Stimulated activated naive B cell treated with anti-CD40 and anti-IgM and Interleukin-4, amounts not matched to agents 10 μg/mL and 1 μg/mL and 100 μg/mL, for 72 hours (primary cell): Measurements from ENCODE around the gene CHURC1.

Experiments used
- ATAC-seq, 2 donors: fragments of 150-1000 bp; cut with Tn5 transposase; replicated peaks; 2 replicates each; pipeline ENCODE4 v1.10.0; 2021; ENCODE audit warnings: moderate library complexity in 1 of 2
- DNase-seq: peaks from one replicate; pipeline ENCODE4 v3.0.0; 2021
- H3K27ac Mint-ChIP-seq: one replicate; pipeline ENCODE4 v1.8.0; 2022; ENCODE audit warnings: mild to moderate bottlenecking, mixed read lengths
- H3K27me3 Mint-ChIP-seq, 2 donors: one replicate each; pipeline ENCODE4 v1.8.0; 2022; ENCODE audit warnings: mixed read lengths in 2 of 2
- H3K36me3 Mint-ChIP-seq, 2 donors: one replicate each; pipeline ENCODE4 v1.8.0; 2022; ENCODE audit warnings: mixed read lengths in 2 of 2, mild to moderate bottlenecking in 1 of 2
- H3K4me1 Mint-ChIP-seq, 2 donors: one replicate each; pipeline ENCODE4 v1.8.0; 2022; ENCODE audit warnings: mixed read lengths in 2 of 2, mild to moderate bottlenecking in 1 of 2
- H3K4me3 Mint-ChIP-seq, 2 donors: one replicate each; pipeline ENCODE4 v1.8.0; 2022; ENCODE audit warnings: mild to moderate bottlenecking in 2 of 2, mixed read lengths in 2 of 2, moderate library complexity in 1 of 2
- H3K9me3 Mint-ChIP-seq, 2 donors: one replicate each; pipeline ENCODE4 v1.8.0; 2022; ENCODE audit warnings: mixed read lengths in 2 of 2, mild to moderate bottlenecking in 1 of 2

Gene CHURC1

DNA sequence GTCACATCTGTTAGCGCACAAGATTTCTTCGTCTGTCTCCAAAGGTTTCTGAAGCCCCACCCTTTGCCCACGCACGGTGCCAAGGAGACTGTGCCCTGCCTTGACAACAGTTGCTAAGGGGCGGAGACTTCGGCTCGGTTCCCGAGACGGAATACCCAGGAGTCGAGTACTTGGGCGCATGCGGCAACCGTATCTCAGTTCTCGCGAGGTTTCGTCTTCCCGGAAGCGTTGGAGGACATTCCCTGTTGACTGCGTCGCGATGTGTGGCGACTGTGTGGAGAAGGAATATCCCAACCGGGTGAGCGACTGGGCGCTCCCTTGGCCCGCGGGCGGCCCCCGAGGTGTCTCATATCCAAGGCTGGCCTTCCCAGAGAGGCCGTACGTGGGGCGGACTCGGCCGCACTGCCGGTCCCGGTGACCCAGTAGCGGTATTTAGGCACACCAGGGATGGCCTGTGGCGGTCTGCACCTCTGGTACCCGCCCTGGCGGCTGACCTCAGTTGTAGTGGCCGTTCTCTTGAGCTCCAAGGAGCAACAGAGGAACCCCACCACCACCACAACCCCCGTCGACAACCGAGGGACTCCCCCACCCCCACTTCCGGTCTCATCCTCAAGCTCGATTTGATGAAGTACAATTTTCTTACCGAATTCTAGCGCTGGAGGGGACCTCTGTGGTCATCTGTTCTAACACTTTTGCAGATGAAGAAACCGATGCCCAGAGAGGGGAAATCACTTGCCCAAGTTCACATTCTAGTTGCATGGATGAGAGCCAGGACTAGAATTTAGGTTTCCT lies at the start of gene CHURC1:
CHURC1 (plus strand) TSS at position 219 of the 792 bp plus-strand sequence; CDS start at position 260, 41 bp downstream.
- DNase-seq (peak; percentile 95), ATAC-seq (peak; percentile 99)
- H3K27me3 Mint-ChIP-seq: peaks cover 7 to 8% of the 10 kb centered on the region in 2 donors
- H3K36me3 Mint-ChIP-seq: peaks cover 10 to 18% of the 10 kb centered on the region in 2 donors
- peak within 1 kb of the TSS; percentile 90 to 91 for H3K4me3 Mint-ChIP-seq
- H3K27ac Mint-ChIP-seq: peak within 1 kb of the TSS; percentile 99
- peaks cover 0 to 1% of the 10 kb centered on the region in 2 donors for H3K9me3 Mint-ChIP-seq
- H3K4me1 Mint-ChIP-seq: peaks cover 19 to 33% of the 10 kb centered on the region in 2 donors

DNA sequence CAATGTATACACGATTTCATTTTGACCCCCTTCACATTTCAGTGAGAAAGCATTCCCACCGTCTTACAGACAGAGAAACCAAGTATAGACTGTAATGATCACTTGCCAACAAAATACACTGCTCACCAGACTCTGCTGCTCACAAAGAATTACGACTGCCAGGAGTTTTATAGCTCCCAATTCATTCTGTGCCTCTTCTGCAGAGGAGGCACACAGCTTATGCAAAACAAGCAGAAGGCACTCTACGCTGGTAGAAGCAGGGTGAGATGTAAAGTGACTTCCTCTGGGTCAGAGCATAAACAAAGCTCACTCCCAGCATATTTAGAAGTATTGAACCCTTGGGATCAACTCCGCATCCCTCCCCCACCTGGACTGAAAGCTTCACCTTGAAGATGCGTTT lies 49.1 kb upstream of the CHURC1 start:
- Mint-ChIP-seq H3K36me3 (no peaks in the 10 kb centered on the region), H3K4me3 (no peak overlapping the region), H3K27me3 (peaks cover 16% of the 10 kb centered on the region in 2 donors), H3K9me3 (no peaks in the 10 kb centered on the region), H3K27ac (no peak overlapping the region), H3K4me1 (peaks cover 3 to 4% of the 10 kb centered on the region in 2 donors)
- ATAC-seq (no peak), DNase-seq (no peak)

DNA sequence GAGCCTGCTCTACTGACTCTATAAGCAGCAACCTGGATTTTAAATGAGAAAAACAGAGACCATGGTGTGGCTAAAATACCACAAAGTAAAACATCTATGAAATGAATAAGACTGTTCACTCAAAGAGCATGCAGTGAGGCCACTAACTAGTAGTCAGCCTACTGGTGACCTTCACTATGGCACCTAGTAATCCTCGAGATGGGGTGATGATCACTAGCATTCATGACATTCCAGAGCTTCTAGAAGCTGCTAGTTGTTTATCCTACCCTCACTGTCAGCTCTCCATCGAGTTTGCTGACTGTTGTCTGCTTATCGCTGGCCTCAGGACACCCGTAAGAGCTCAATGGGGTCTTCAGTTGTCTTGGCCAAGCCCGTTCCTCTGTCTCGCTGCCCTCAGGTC lies 48.3 kb upstream of the CHURC1 start:
- Mint-ChIP-seq H3K4me3 (no peak overlapping the region), H3K36me3 (no peaks in the 10 kb centered on the region), H3K27me3 (peaks cover 12 to 16% of the 10 kb centered on the region in 2 donors)

DNA sequence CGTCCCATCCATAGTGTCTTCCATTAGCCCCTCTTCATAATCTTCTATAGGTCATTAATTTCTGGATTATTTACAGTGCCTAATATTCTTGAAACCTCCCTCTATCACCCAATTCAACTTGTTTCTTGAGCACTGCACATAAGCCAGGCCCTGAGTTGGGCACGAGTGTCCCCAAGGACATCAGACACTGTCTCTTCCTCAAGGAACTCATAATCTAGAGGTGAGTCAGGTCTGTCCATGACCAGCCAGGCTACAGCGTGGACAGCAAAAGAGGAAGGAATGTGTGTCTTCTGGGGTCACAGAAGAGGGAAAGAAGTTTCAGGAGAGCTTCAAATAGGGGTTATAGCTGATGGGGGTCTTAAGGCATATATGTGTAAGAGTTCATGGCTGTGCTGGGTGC lies 47.1 kb upstream of the CHURC1 start:
- H3K9me3 Mint-ChIP-seq: peaks cover 1 to 2% of the 10 kb centered on the region in 2 donors
- H3K4me3 Mint-ChIP-seq: no peak overlapping the region
- H3K27me3 Mint-ChIP-seq: peaks cover 9 to 10% of the 10 kb centered on the region in 2 donors
- peaks cover 3 to 9% of the 10 kb centered on the region in 2 donors for H3K4me1 Mint-ChIP-seq
- ATAC-seq (no peak), DNase-seq (no peak)
- no peaks in the 10 kb centered on the region for H3K36me3 Mint-ChIP-seq
- H3K27ac Mint-ChIP-seq: no peak overlapping the region

More for the DNA sequence above, 48.3 kb upstream of the CHURC1 start:
- H3K27ac Mint-ChIP-seq: no peak overlapping the region
- ATAC-seq (no peak), DNase-seq (no peak)
- H3K4me1 Mint-ChIP-seq: peaks cover 3 to 9% of the 10 kb centered on the region in 2 donors
- H3K9me3 Mint-ChIP-seq: no peaks in the 10 kb centered on the region

DNA sequence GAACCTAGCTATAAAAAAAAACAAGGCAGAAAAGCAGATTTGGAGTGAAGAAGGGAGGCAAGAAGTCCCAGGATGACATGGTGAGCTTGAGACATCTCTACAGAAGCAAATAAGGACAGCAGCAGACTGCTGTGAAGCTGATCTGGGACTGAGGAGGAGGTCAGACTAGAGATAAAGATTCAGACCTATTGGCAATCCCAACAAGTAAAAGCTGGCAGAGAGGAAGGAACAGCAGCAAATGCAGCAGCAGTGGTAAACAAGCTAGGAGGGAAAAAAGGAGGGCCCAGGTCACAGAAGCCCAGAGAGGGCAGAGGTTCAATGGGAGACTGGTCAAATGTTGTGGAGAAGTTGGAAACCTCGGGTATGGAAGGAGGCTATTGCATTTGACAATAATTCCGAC lies 45.9 kb upstream of the CHURC1 start:
- Mint-ChIP-seq H3K36me3 (peaks cover 4 to 5% of the 10 kb centered on the region in 2 donors), H3K9me3 (peaks cover 7% of the 10 kb centered on the region in 2 donors), H3K27me3 (peaks cover 17 to 19% of the 10 kb centered on the region in 2 donors), H3K4me3 (no peak overlapping the region), H3K27ac (no peak overlapping the region), H3K4me1 (peaks cover 3 to 9% of the 10 kb centered on the region in 2 donors)
- ATAC-seq: no peak
- no peak for DNase-seq

DNA sequence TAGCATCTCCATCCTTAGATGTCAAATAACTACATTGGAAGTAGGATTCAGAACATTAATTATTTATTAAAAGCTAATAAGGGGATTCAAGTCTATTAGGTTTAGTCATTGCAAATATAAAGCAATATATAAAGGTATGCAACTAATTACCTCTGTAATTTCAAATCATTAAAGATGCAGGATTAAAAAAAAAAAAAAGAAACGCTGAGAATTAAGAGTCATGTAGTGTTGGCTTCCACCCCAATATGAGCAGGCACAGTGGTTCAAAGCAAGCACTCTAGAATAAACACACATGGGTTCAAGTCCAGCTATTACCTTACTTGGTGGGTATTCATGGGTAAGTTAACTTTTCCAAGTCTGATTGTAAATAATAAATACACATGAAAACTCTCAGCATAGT lies 45.4 kb upstream of the CHURC1 start:
- no peak for ATAC-seq
- Mint-ChIP-seq H3K36me3 (peaks cover 4 to 5% of the 10 kb centered on the region in 2 donors), H3K9me3 (peaks cover 7% of the 10 kb centered on the region in 2 donors), H3K27me3 (peaks cover 18 to 20% of the 10 kb centered on the region in 2 donors), H3K4me3 (no peak overlapping the region), H3K27ac (no peak overlapping the region), H3K4me1 (peaks cover 3 to 9% of the 10 kb centered on the region in 2 donors)
- DNase-seq: no peak

DNA sequence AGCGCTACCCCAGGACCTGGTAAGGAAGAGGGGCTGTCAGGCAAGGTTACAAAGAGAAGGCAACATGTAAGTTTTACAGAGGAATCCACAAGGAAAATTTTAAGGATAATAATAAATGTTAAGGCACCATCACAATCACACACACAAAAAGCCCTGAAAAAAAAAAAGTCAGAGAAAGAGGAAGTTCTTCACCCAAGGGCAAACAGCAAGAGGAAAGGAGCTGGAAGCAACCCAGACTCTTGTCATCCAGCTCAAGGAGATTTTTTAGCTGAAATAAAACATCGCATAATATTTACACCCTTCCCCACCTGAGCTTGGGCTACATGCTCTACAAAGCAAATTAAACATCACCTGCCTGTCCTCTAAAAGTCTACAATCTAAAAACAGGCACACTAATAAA lies 44.1 kb upstream of the CHURC1 start:
- Mint-ChIP-seq H3K27me3 (peaks cover 26% of the 10 kb centered on the region in 2 donors), H3K27ac (no peak overlapping the region), H3K9me3 (peaks cover 7% of the 10 kb centered on the region in 2 donors), H3K36me3 (peaks cover 4 to 5% of the 10 kb centered on the region in 2 donors), H3K4me1 (peaks cover 3 to 9% of the 10 kb centered on the region in 2 donors), H3K4me3 (no peak overlapping the region)
- ATAC-seq (no peak), DNase-seq (no peak)

DNA sequence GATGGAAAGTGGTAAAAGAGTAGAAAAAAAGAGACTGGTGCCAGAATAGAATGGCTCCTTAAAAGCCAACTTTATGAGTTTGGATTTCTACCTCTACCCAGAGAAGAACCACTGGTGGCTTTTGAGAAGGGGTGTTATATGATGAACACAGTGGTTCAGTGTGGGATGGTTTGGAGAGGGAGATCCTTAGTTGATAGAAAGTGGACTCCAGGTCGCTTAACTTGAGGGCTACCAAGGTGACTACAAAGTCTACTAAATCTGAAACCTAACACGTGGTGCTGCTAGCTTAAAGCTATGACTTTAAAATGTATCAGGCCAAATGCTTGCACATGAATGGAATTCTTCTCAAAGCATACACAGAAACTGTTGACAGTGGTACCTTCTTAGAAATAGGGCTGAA lies 42.9 kb upstream of the CHURC1 start:
- Mint-ChIP-seq H3K27me3 (peaks cover 21 to 31% of the 10 kb centered on the region in 2 donors), H3K9me3 (peaks cover 7% of the 10 kb centered on the region in 2 donors), H3K27ac (no peak overlapping the region), H3K4me1 (peaks cover 3 to 9% of the 10 kb centered on the region in 2 donors), H3K36me3 (peaks cover 4 to 5% of the 10 kb centered on the region in 2 donors), H3K4me3 (no peak overlapping the region)
- DNase-seq: no peak
- no peak for ATAC-seq

DNA sequence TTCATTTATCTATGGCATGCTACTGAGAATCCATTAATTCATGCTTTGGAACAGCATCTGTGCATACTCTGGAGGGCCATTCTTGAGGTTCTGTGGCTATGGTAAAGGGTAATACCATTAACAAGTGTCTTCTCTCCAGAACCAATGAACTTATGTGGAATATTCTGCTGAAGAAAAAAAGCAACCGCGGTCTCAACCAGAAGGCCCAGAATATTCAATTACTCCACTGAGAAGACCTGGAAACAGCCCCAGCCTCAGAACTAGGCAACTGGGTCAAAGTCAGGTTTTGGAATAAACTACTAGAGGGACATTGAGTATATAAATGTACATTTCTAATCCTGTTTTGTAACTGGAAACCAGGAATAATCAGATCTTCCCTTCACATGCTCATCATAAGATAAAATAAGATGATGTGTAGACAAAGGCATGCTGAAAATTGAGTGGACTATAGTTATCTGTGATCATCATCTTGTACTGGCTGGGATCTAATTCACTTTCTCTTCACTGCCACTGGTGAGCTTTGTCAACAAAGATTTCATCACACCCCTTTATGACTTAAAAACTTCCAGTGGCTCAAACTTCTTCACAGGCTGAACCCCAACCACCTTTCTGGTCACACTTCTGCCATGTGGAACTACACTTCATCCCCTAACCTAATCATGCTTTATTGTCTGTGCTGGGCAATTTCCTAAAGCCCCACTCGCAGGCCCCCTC lies 40.6 kb upstream of the CHURC1 start:
- Mint-ChIP-seq H3K9me3 (peaks cover 7% of the 10 kb centered on the region in 2 donors), H3K4me3 (no peak overlapping the region), H3K27me3 (peaks cover 31 to 34% of the 10 kb centered on the region in 2 donors), H3K4me1 (peaks cover 3 to 9% of the 10 kb centered on the region in 2 donors), H3K36me3 (peaks cover 4 to 5% of the 10 kb centered on the region in 2 donors), H3K27ac (no peak overlapping the region)
- ATAC-seq (no peak), DNase-seq (no peak)

DNA sequence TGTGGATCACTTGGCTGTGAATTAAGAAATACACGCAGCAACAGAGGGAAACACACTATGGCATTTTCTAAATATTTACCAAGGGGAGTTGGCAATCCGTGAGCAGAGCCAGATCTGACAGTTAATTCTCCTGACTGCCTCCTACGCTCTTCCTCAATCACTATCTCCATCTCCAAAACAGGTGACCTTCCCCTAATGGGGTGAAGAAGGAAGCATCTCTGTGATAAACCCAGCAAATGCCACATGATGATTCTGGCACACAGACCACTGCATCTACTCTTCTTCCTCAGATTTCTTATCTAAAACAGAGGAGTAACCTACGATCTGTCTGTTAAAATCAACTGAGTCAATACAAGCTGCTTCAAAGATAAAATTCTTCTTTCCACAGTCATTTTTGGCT lies 38.9 kb upstream of the CHURC1 start:
- ATAC-seq: no peak
- H3K9me3 Mint-ChIP-seq: peaks cover 7% of the 10 kb centered on the region in 2 donors
- peaks cover 4 to 5% of the 10 kb centered on the region in 2 donors for H3K36me3 Mint-ChIP-seq
- H3K4me3 Mint-ChIP-seq: no peak overlapping the region
- H3K27ac Mint-ChIP-seq: no peak overlapping the region
- H3K4me1 Mint-ChIP-seq: peaks cover 1 to 6% of the 10 kb centered on the region in 2 donors
- H3K27me3 Mint-ChIP-seq: peaks cover 39 to 42% of the 10 kb centered on the region in 2 donors
- DNase-seq: no peak

DNA sequence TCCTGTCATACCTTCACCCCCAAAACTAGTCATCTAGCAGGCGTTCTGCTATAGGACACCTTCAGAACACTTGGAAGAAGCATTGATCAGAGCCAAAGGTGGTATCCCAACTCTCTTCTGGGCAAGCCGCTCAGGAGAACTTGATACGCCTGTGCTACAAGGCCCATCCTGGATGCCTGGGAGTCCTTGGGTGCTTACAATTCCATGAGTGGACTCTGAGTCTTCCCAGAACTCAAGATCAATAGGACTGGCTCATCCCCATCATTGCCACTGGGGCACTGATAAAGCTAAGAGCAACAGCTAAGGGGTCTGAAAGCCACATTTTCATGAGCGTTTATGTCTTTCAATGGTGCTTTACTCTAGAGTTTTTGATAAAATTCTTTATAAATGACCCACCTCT lies 36.4 kb upstream of the CHURC1 start:
- H3K27me3 Mint-ChIP-seq: peaks cover 46 to 54% of the 10 kb centered on the region in 2 donors
- H3K36me3 Mint-ChIP-seq: peaks cover 2 to 3% of the 10 kb centered on the region in 2 donors
- DNase-seq: no peak
- no peak for ATAC-seq
- peaks cover 5 to 9% of the 10 kb centered on the region in 2 donors for H3K4me1 Mint-ChIP-seq
- H3K4me3 Mint-ChIP-seq: no peak overlapping the region
- no peak overlapping the region for H3K27ac Mint-ChIP-seq
- H3K9me3 Mint-ChIP-seq: peaks cover 0 to 4% of the 10 kb centered on the region in 2 donors

DNA sequence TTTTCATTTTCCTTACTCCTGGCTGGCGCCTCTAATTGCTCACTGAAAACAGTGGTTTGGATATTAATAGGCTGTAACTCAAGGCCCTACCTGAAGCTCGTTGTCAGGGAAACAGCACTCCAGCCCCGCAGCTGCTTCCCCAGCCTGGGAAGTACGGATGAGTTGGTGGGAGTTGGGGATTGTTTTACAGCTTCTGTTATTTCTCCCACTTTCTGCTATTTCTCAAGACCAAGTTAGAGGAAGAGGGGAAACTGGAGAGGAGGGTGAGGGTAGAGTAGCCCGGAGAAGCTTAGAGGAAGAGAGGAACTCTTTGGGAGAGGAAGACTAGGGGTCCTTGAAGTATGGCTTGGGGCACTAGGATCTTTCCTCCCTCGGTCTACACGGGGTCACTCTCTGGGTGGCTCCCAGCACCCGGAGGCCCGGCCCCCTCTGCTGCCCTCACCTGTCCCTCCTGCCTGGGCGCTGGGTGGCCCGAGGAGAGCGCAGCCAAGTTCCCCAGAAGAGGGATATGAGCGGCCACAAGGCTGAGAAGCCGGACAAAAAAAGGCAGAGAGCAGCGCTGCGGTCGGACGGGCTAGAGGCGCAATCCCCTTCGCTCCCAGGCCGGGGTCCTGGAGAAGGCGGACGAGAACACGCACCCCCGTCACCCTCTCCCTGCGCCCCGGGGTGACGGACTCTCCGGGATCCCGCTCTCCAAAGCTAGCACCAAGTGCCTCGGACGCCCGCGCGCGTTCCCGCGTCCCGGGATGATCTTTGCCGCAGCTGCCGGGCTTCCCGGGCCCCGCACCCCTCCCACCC lies 35.2 kb upstream of the CHURC1 start:
- Mint-ChIP-seq H3K27ac (no peak overlapping the region), H3K36me3 (no peaks in the 10 kb centered on the region), H3K4me3 (peak overlapping the region; percentile 64 to 74), H3K27me3 (peaks cover 51 to 58% of the 10 kb centered on the region in 2 donors), H3K4me1 (peaks cover 5 to 9% of the 10 kb centered on the region in 2 donors), H3K9me3 (no peaks in the 10 kb centered on the region)
- DNase-seq: no peak
- ATAC-seq: peak; percentile 10 to 13

DNA sequence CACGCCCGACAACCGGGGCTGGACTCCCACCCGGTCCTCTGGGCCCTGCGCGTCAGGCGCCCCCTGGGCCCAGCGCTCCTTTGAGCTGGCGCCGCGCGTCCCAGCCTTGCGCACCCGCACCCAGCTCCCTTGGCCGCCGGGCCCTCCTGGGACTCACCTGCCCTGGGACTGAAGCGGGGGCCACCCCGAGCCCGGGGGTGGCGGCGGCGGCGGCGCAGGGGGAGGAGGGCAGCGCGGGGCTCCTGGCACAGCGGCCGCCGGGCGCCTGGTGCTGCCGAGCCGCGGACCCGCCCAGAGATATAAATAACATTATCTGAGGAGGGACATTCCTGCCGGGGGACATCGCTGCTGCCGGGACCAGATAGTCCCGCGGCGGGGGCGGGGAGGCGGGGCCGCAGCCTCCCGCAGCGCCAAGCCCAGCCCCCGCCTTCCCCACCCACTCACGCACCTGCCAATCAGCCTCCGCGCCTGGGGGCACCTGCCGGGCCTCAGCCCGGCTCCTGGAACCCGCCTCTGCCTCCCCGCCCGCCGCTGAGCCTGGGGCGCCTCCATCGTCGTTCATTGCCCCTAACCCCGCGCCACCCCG lies 34.5 kb upstream of the CHURC1 start, which contains the start of gene SPTB:
SPTB (minus strand) TSS at position 273 of the 586 bp plus-strand sequence. CDS start 56,813 bp downstream, outside the sequence.
- Mint-ChIP-seq H3K36me3 (no peaks in the 10 kb centered on the region), H3K4me3 (peak within 1 kb of the TSS; percentile 81 to 90), H3K27me3 (peaks cover 52 to 54% of the 10 kb centered on the region in 2 donors), H3K4me1 (peaks cover 5 to 9% of the 10 kb centered on the region in 2 donors), H3K9me3 (no peaks in the 10 kb centered on the region), H3K27ac (peak within 1 kb of the TSS; percentile 56)
- ATAC-seq: peak; percentile 75 to 85
- DNase-seq: peak; percentile 10
